GM13976 (cell line): ENCODE measurements around the gene APOL1.
"Not testable (repeated sequence)": the region's sequence is repeated elsewhere in the genome, so short reads cannot be mapped to it uniquely, and the experiment has no call there.

Experiments
- DNase-seq: peaks from one replicate; pipeline ENCODE4 v3.0.0; 2012; ENCODE audit warnings: low spot score
- CTCF ChIP-seq: IDR thresholded peaks from 2 replicates; pipeline ENCODE4 v1.5.1; 2012; ENCODE audit warnings: borderline replicate concordance, mild to moderate bottlenecking; ENCODE audit not compliant: insufficient read depth; ENCODE audit errors: extremely low read depth, missing control alignments, control extremely low read depth
- in situ Hi-C: fragments of 300-500 bp; cut with MboI; formaldehyde crosslinking; loops from one replicate; pipeline ENCODE4 v1.12.0; 2022; ENCODE audit warnings: low sequenced_read_pairs, mixed read lengths, inconsistent platforms; ENCODE audit not compliant: unreplicated experiment

APOL1 gene

GRCh38 chr22:36253523-36254490, 874 bp downstream of the APOL1 start:
- TF ChIP-seq CTCF, result no peak
- DNase-seq, result no peak
- in situ Hi-C loops, result no loop called here

- in situ Hi-C loops, DNase-seq: not testable (repeated sequence)
Observed at GRCh38 chr22:36255572-36255971, 2.6 kb downstream of the APOL1 start.

- in situ Hi-C loops, result no loop called here
- no peak for TF ChIP-seq CTCF
- DNase-seq, result no peak
Observed at GRCh38 chr22:36256478-36256877, 3.5 kb downstream of the APOL1 start.

- in situ Hi-C loops, result no loop called here
- no peak for TF ChIP-seq CTCF
- DNase-seq, result no peak
Observed at GRCh38 chr22:36257308-36257707, 4.4 kb downstream of the APOL1 start.

GRCh38 chr22:36257948-36258670, 5.2 kb downstream of the APOL1 start:
- in situ Hi-C loops, result no loop called here
- TF ChIP-seq CTCF, result no peak

GRCh38 chr22:36258701-36259614, 6.0 kb downstream of the APOL1 start:
- in situ Hi-C loops, result no loop called here
- peak; percentile 57 for DNase-seq
- no peak for TF ChIP-seq CTCF

More at GRCh38 chr22:36257948-36258670, 5.2 kb downstream of the APOL1 start:
- DNase-seq, result no peak
